Adrenal gland (tissue), 12 donors: ENCODE results near the gene BPNT1. TPM values are rescaled to one million over a fixed set of nuclear protein-coding genes. Genes with fewer than 3 reads are reported as not detected.

Experiments used
- DNase-seq, 7 donors: peaks; one replicate each; pipeline ENCODE4 v3.0.0-alpha.2; 2019 to 2020
- H3K27ac ChIP-seq, 5 donors: fragments of 200-600 bp; sonication (generic) in 4 of 5; 1 replicate in 3 of 5; 2 replicates in 2 of 5; pipeline versions ENCODE4 v1.5.1 to v1.8.0; 2016 to 2020; ENCODE audit warnings: mild to moderate bottlenecking in 1 of 5
- H3K27me3 ChIP-seq: fragments of 200-600 bp; 2 replicates; pipeline ENCODE4 v1.8.0; 2021
- H3K36me3 ChIP-seq, 2 donors: fragments of 200-600 bp; replicated peaks in 1 of 2; 1 replicate in 1 of 2; 2 replicates in 1 of 2; pipeline versions ENCODE4 v1.5.1 to v1.8.0; 2018 to 2022
- H3K4me1 ChIP-seq, 2 donors: fragments of 200-600 bp; replicated peaks in 1 of 2; 1 replicate in 1 of 2; 2 replicates in 1 of 2; pipeline versions ENCODE4 v1.5.1 to v1.8.0; 2018 to 2021
- H3K4me3 ChIP-seq, 4 donors: fragments of 200-600 bp; sonication (generic) in 3 of 4; one replicate each; pipeline ENCODE4 v1.5.1; 2016 to 2018
- H3K9me3 ChIP-seq, 3 donors: fragments of 200-600 bp; sonication (generic) in 1 of 3; replicated peaks in 1 of 3; 1 replicate in 2 of 3; 2 replicates in 1 of 3; pipeline versions ENCODE4 v1.5.1 to v1.8.0; 2016 to 2021
- POLR2A ChIP-seq, 2 donors: fragments of 450-650 bp; IDR thresholded peaks; one replicate each; pipeline ENCODE4 v1.6.1; 2017; ENCODE audit warnings: antibody characterized with exemption in 2 of 2, mild to moderate bottlenecking in 2 of 2, moderate library complexity in 1 of 2
- WGBS, 4 donors: extraction: QIAGEN DNeasy Blood & Tissue Kit in 2 of 4; methylation state at CpG; one replicate each; pipeline versions ENCODE4 v1.1.5 to v1.1.7; 2013 to 2017; 5-methylcytosine and 5-hydroxymethylcytosine counted together
- intact Hi-C, 2 donors: fragments of 100-400 bp; cut with DNase I; formaldehyde crosslinking; loops; one replicate each; pipeline versions ENCODE4 v1.14.1 to v1.15.0; 2022 to 2023
- polyA plus RNA-seq, 3 donors: library from polyadenylated mRNA; stranded (reverse); fragments of 200-250 nt in 2 of 3; fragments of 350-450 nt in 1 of 3; fragmentation: Illumina TruSeq in 1 of 3; extraction: RNeasy Lipid Tissue Mini Kit (QIAGEN cat#74804) in 1 of 3; gene quantifications; one replicate each; pipeline ENCODE4 v1.2.3, GENCODE V29; 2013 to 2014
- total RNA-seq, 9 donors: library from RNA; depleted of rRNA in 4 of 9; stranded (reverse); fragments of >200 nt in 4 of 9; fragments of 120-200 nt in 1 of 9; fragmentation: NEBNext Ultra II Directional in 1 of 9; extraction: Animal tissue kit (Norgen Biotek cat#: 25700) in 1 of 9; gene quantifications; one replicate each; pipeline versions ENCODE4 v1.1.0 to v1.2.4, GENCODE V29; 2013 to 2023
- TF ChIP-seq, protein P1 (sequence below), 6 experiments: fragments of 450-650 bp in 4 of 6; fragments of 200-600 bp in 2 of 6; sonication (generic) in 1 of 6; IDR thresholded peaks; 1 replicate in 5 of 6; 2 replicates in 1 of 6; pipeline versions ENCODE4 v1.5.1 to v1.8.0; 2016 to 2021; ENCODE audit warnings: antibody characterized with exemption in 6 of 6, mild to moderate bottlenecking in 2 of 6, moderate library complexity in 1 of 6
- donor health status: healthy with polysubstance abuse.
- donor health status: Bipolar disorder and iron deficiency.
- donor health status: DM: yes; HTN: yes; CAD: no.
- donor health status: DM: no; HTN: no; CAD: no.
- donor health status: DM: no; HTN: no; CAD: no.
- donor health status: DM: yes; HTN: yes; CAD: no.

The BPNT1 gene
- total and polyA plus RNA-seq, 12 donors: 9.0 to 40.7 (median 28.8) TPM

DNA sequence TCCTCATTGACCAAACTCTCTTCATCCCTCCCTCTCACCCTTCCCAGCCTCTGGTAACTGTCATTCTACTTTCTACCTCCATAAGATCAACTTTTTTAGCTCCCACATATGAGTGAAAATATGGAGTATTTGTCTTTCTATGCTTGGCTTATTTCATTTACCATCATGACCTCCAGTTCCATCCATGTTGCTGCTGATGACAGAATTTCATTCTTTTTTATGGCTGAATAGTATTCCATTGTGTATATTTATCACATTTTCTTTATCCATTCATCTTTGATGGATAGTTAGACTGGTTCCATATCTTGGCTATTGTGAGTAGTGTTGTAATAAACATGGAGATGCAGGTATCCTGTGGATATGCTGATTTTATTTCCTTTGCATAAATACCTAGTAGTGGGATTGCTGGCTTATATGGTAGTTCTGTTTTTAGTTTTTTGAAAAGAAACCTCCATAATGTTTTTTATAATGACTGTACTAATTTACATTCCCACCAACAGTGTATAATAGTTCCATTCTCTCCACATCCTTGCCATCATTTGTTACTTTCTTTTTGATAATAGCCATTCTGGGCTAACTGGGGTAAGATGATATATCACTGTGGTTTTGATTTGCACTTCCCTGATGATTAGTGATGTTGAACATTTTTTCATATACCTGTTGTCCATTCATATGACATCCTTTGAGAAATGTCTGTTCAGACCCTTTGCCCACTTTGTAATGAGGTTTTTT lies 40.1 kb upstream of the BPNT1 start:
- Histone ChIP-seq H3K4me3 (no peak overlapping the region), H3K36me3 (peaks cover 0 to 26% of the 10 kb centered on the region in 2 donors), H3K27ac (no peak overlapping the region), H3K4me1 (no peaks in the 10 kb centered on the region), H3K27me3 (no peaks in the 10 kb centered on the region), H3K9me3 (no peaks in the 10 kb centered on the region)
- TF ChIP-seq, protein P1, sequence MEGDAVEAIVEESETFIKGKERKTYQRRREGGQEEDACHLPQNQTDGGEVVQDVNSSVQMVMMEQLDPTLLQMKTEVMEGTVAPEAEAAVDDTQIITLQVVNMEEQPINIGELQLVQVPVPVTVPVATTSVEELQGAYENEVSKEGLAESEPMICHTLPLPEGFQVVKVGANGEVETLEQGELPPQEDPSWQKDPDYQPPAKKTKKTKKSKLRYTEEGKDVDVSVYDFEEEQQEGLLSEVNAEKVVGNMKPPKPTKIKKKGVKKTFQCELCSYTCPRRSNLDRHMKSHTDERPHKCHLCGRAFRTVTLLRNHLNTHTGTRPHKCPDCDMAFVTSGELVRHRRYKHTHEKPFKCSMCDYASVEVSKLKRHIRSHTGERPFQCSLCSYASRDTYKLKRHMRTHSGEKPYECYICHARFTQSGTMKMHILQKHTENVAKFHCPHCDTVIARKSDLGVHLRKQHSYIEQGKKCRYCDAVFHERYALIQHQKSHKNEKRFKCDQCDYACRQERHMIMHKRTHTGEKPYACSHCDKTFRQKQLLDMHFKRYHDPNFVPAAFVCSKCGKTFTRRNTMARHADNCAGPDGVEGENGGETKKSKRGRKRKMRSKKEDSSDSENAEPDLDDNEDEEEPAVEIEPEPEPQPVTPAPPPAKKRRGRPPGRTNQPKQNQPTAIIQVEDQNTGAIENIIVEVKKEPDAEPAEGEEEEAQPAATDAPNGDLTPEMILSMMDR (IDR thresholded peaks at IDR 0.05): no peak
- no peak for TF ChIP-seq POLR2A (IDR thresholded peaks at IDR 0.05)
- intact Hi-C loops: no loop called here
- DNase-seq: no peak

DNA sequence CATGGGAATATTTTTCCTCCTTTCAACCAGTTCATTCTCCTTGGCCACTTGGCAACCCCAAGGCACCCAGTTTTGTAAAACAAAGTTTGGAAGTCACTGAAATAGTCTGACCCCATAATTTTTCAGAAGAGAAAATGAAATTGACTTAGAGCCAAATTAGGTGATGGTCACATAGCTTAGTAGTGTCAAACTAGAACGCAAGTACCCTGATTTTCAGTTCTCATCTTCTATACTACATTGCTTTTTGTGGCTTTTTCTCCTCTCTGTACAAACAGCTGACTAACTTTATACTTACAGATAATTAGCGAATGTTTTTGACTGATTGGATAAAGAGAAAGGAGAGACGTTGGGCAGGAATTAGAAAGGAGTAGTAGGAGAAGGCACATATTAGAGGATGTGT lies 37.5 kb upstream of the BPNT1 start:
- Histone ChIP-seq H3K36me3 (peaks cover 0 to 25% of the 10 kb centered on the region in 2 donors), H3K4me3 (no peak overlapping the region), H3K4me1 (no peaks in the 10 kb centered on the region), H3K9me3 (no peaks in the 10 kb centered on the region), H3K27me3 (no peaks in the 10 kb centered on the region), H3K27ac (no peak overlapping the region)
- TF ChIP-seq, protein P1 (IDR thresholded peaks at IDR 0.05): no peak
- TF ChIP-seq POLR2A (IDR thresholded peaks at IDR 0.05): no peak
- intact Hi-C loops: no loop called here
- 88 to 95% (median 91%) methylated on average over 3 of the region's 3 CpGs for WGBS, 4 donors
- no peak for DNase-seq

DNA sequence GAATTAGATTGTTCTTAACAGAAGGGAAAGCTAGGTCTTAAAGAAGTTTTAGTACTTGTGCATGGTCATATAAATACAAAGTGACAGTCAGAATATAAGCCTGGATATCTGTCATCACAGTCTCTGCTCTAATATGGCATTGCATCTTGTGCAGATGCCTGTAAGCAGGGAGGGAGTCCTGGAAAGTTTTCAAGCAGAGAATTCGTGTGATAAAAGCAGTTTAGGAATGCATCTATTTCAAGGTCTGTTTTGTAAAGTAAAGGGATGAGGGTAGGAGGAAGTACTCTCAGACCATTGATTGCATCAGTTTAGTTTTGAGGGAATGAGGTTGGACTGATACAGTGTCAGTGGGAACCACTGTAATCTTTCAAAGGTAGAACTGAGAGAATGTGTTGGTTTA lies 35.0 kb upstream of the BPNT1 start:
- Histone ChIP-seq H3K27ac (no peak overlapping the region), H3K9me3 (no peaks in the 10 kb centered on the region), H3K4me1 (no peaks in the 10 kb centered on the region), H3K4me3 (no peak overlapping the region), H3K27me3 (no peaks in the 10 kb centered on the region), H3K36me3 (peaks cover 0 to 21% of the 10 kb centered on the region in 2 donors)
- DNase-seq: no peak
- no peak for TF ChIP-seq POLR2A (IDR thresholded peaks at IDR 0.05)
- TF ChIP-seq, protein P1 (IDR thresholded peaks at IDR 0.05): no peak
- WGBS, 4 donors: 10 to 24% (median 15%) methylated on average over 1 of the region's 1 CpG
- intact Hi-C loops: no loop called here

DNA sequence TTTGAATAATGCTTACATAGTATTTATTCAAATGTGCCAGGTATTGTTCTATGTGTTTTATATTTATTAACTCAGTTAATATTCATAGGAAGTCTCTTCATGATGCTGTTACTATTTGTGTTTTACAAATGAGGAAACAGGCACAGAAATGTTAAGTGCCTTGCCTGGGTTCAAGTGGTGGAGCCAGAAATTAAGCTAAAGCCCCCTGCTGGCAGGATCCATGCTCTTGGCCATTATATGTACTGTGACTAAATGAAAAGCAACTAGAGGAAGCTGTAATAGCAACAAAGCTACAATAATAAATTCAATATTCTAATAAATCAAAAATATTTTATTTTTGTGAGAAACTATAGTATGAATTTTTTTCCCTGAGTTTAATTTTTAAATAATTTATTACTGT lies 34.3 kb upstream of the BPNT1 start:
- Histone ChIP-seq H3K9me3 (no peaks in the 10 kb centered on the region), H3K27ac (no peak overlapping the region), H3K36me3 (peaks cover 0 to 21% of the 10 kb centered on the region in 2 donors), H3K4me3 (no peak overlapping the region), H3K4me1 (no peaks in the 10 kb centered on the region), H3K27me3 (no peaks in the 10 kb centered on the region)
- no peak for TF ChIP-seq POLR2A (IDR thresholded peaks at IDR 0.05)
- TF ChIP-seq, protein P1 (IDR thresholded peaks at IDR 0.05): peak in 2 of 6 experiments; percentile 12 to 28
- DNase-seq: no peak
- intact Hi-C loops: no loop called here
